Keratinocyte (primary cell): Measurements from ENCODE around the gene OIT3. TPM values are rescaled to one million over a fixed set of nuclear protein-coding genes. Genes with fewer than 3 reads are reported as not detected.

ENCODE experiments used
- DNase-seq: peaks from one replicate; pipeline ENCODE4 v3.0.0-alpha.2; 2011; ENCODE audit warnings: low read depth, missing footprints, low spot score
- FAIRE-seq: peaks from 2 replicates; lab custom pipeline; 2011; peaks lifted over from hg19 to GRCh38; lab: Jason Lieb, UNC
- H2AFZ ChIP-seq: 2 replicates; pipeline ENCODE4 v1.6.0; 2012; ENCODE audit warnings: low read length, control low read depth, inconsistent platforms; ENCODE audit not compliant: control insufficient read depth
- H3K27ac ChIP-seq: 2 replicates; pipeline ENCODE4 v1.5.1; 2011; ENCODE audit warnings: low read length; ENCODE audit not compliant: control insufficient read depth, insufficient read depth
- H3K27me3 ChIP-seq: 3 replicates; pipeline ENCODE4 v1.6.0; 2011; ENCODE audit warnings: low read length; ENCODE audit not compliant: control insufficient read depth, insufficient read depth; ENCODE audit errors: extremely low read depth
- H3K36me3 ChIP-seq, 2 experiments: 2 replicates in 1 of 2; 3 replicates in 1 of 2; pipeline ENCODE4 v1.5.1; 2011; ENCODE audit warnings: low read length in 2 of 2, mild to moderate bottlenecking in 1 of 2; ENCODE audit not compliant: control insufficient read depth in 2 of 2, insufficient read depth in 2 of 2; ENCODE audit errors: extremely low read depth in 1 of 2
- H3K4me1 ChIP-seq: 3 replicates; pipeline ENCODE4 v1.5.1; 2011; ENCODE audit warnings: low read length; ENCODE audit not compliant: control insufficient read depth, insufficient read depth; ENCODE audit errors: extremely low read depth
- H3K4me2 ChIP-seq: 3 replicates; pipeline ENCODE4 v1.6.0; 2011; ENCODE audit warnings: low read depth, low read length; ENCODE audit not compliant: control insufficient read depth, insufficient read depth; ENCODE audit errors: extremely low read depth
- H3K4me3 ChIP-seq, 3 experiments: fragments of 200-600 bp in 1 of 3; sonication (generic) in 1 of 3; 2 replicates in 2 of 3; 3 replicates in 1 of 3; pipeline ENCODE4 v1.5.1; 2011 to 2016; ENCODE audit warnings: low read length in 3 of 3, mild to moderate bottlenecking in 3 of 3, control low read depth in 2 of 3, inconsistent platforms in 1 of 3, low read depth in 1 of 3, mixed read lengths in 1 of 3, mixed run types in 1 of 3, moderate library complexity in 1 of 3; ENCODE audit not compliant: control insufficient read depth in 2 of 3, insufficient read depth in 2 of 3; ENCODE audit errors: extremely low read depth in 1 of 3
- H3K79me2 ChIP-seq: 2 replicates; pipeline ENCODE4 v1.6.0; 2012; ENCODE audit warnings: low read length; ENCODE audit not compliant: control insufficient read depth, insufficient read depth
- H3K9ac ChIP-seq: 3 replicates; pipeline ENCODE4 v1.6.0; 2011; ENCODE audit warnings: low read length; ENCODE audit not compliant: control insufficient read depth, insufficient read depth; ENCODE audit errors: extremely low read depth
- H3K9me1 ChIP-seq: 3 replicates; pipeline ENCODE4 v1.6.0; 2011; ENCODE audit warnings: low read length; ENCODE audit not compliant: control insufficient read depth, insufficient read depth; ENCODE audit errors: extremely low read depth
- H3K9me3 ChIP-seq: 2 replicates; pipeline ENCODE4 v1.5.1; 2012; ENCODE audit warnings: low read depth, low read length; ENCODE audit not compliant: control insufficient read depth
- H4K20me1 ChIP-seq: 3 replicates; pipeline ENCODE4 v1.6.0; 2011; ENCODE audit warnings: low read length; ENCODE audit not compliant: control insufficient read depth, insufficient read depth; ENCODE audit errors: extremely low read depth
- EZH2 ChIP-seq: IDR thresholded peaks from one replicate; pipeline ENCODE4 v1.6.1; 2012; ENCODE audit warnings: inconsistent platforms, mild to moderate bottlenecking, low read length, moderate library complexity
- dilution Hi-C: fragments of 300-500 bp; cut with MboI; formaldehyde crosslinking; loops from one replicate; pipeline ENCODE4 v1.7.0; 2020; ENCODE audit warnings: low sequenced_read_pairs; ENCODE audit not compliant: extremely low pct_ligation_motif_present
- polyA plus RNA-seq, 5 experiments: library from polyadenylated mRNA; depleted of rRNA in 3 of 5; stranded (reverse) in 3 of 5; stranded (forward) in 1 of 5; unstranded in 1 of 5; fragments of >200 nt; gene quantifications; 1 replicate in 1 of 5; 2 replicates in 3 of 5; 3 replicates in 1 of 5; pipeline versions ENCODE4 v1.2.1 to v1.2.3, GENCODE V29; 2011 to 2012; ENCODE audit warnings: missing spikeins in 2 of 5, low read depth in 1 of 5, low replicate concordance in 1 of 5
- TF ChIP-seq, protein P1 (sequence below), 3 experiments: IDR thresholded peaks in 1 of 3; conservative IDR thresholded peaks in 1 of 3; optimal IDR thresholded peaks in 1 of 3; 2 replicates in 2 of 3; 3 replicates in 1 of 3; pipeline versions ENCODE3 to v1.5.1; 2011; ENCODE audit warnings: low read length in 3 of 3, mild to moderate bottlenecking in 3 of 3, moderate library complexity in 2 of 3, control low read depth in 1 of 3, inconsistent platforms in 1 of 3; ENCODE audit not compliant: insufficient read depth in 2 of 3; ENCODE audit errors: extremely low read depth in 1 of 3

The OIT3 gene
- polyA plus RNA-seq, 1 donor (not counting 4 experiments of a cell fraction or from before 2014, with no cell fraction given) = 0.05 TPM

DNA sequence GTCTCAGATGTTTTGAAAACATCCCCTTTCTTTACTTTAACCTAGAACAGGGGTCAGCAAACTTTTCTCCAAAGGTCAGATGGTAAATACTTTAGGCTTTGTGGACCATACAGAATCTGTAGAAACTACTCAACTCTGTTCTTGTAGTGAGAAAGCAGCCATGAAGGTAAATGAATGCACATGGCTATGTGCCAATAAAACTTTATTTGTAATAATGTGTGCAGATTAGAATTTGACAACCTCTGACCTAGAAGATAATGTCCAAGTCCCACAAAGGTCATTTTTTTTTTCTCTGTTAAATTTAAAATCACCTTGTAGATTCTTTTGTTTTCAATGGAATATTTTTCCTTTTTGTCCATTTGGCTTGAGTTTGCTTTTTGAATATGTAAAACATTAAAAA lies 17.2 kb downstream of the OIT3 start:
- H3K9me1 ChIP-seq = no peaks in the 10 kb centered on the region
- H3K27me3 ChIP-seq = no peaks in the 10 kb centered on the region
- no peak overlapping the region for H3K9ac ChIP-seq
- no peaks in the 10 kb centered on the region for H3K79me2 ChIP-seq
- no peaks in the 10 kb centered on the region for H3K9me3 ChIP-seq
- H3K4me3 ChIP-seq = no peak overlapping the region
- H3K4me2 ChIP-seq = no peak overlapping the region
- FAIRE-seq (no peak), DNase-seq (no peak)
- TF ChIP-seq EZH2 = no peak
- TF ChIP-seq, protein P1, sequence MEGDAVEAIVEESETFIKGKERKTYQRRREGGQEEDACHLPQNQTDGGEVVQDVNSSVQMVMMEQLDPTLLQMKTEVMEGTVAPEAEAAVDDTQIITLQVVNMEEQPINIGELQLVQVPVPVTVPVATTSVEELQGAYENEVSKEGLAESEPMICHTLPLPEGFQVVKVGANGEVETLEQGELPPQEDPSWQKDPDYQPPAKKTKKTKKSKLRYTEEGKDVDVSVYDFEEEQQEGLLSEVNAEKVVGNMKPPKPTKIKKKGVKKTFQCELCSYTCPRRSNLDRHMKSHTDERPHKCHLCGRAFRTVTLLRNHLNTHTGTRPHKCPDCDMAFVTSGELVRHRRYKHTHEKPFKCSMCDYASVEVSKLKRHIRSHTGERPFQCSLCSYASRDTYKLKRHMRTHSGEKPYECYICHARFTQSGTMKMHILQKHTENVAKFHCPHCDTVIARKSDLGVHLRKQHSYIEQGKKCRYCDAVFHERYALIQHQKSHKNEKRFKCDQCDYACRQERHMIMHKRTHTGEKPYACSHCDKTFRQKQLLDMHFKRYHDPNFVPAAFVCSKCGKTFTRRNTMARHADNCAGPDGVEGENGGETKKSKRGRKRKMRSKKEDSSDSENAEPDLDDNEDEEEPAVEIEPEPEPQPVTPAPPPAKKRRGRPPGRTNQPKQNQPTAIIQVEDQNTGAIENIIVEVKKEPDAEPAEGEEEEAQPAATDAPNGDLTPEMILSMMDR (optimal IDR thresholded peaks at IDR 0.05 in 1 of 3, IDR thresholded peaks at IDR 0.05 in 1 of 3, conservative IDR thresholded peaks at IDR 0.05 in 1 of 3; ENCODE audit: extremely low read depth in 1 of 3, insufficient read depth in 2 of 3, low read length in 3 of 3) = no peak
- H4K20me1 ChIP-seq = no peaks in the 10 kb centered on the region
- H2AFZ ChIP-seq = no peak overlapping the region
- no peaks in the 10 kb centered on the region for H3K36me3 ChIP-seq
- dilution Hi-C loops = no loop called here
- no peaks in the 10 kb centered on the region for H3K4me1 ChIP-seq
- no peak overlapping the region for H3K27ac ChIP-seq

DNA sequence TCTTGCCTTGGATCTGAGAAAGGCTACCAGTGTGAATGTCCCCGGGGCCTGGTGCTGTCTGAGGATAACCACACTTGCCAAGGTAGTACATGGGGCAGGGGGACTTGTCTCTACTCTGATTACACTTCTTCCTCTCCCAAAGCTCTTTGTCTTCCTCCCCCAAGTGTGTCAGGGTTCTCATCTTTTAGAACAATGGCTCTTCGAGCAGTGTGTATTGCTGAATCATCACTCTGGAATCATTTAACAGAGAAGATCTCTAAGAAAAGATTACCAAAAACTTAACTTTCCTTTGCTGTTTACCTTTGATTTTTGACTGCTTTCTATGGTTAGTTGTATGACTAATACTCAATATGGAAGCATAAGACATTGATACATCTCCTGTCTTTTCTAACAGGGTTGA lies 18.2 kb downstream of the OIT3 start:
- FAIRE-seq = no peak

More for the DNA sequence above, 18.2 kb downstream of the OIT3 start:
- Histone ChIP-seq H3K27me3 (no peaks in the 10 kb centered on the region), H3K9ac (no peak overlapping the region), H3K36me3 (no peaks in the 10 kb centered on the region), H3K4me1 (no peaks in the 10 kb centered on the region), H2AFZ (no peak overlapping the region), H4K20me1 (no peaks in the 10 kb centered on the region), H3K79me2 (no peaks in the 10 kb centered on the region), H3K9me1 (no peaks in the 10 kb centered on the region), H3K4me2 (no peak overlapping the region), H3K4me3 (no peak overlapping the region), H3K27ac (no peak overlapping the region), H3K9me3 (no peaks in the 10 kb centered on the region)
- no peak for DNase-seq
- dilution Hi-C loops = no loop called here
- TF ChIP-seq EZH2 = no peak
- TF ChIP-seq, protein P1 (optimal IDR thresholded peaks at IDR 0.05 in 1 of 3, IDR thresholded peaks at IDR 0.05 in 1 of 3, conservative IDR thresholded peaks at IDR 0.05 in 1 of 3; ENCODE audit: extremely low read depth in 1 of 3, insufficient read depth in 2 of 3, low read length in 3 of 3) = no peak
